HG03354 (cell line): ENCODE results near the gene SAMD4A.

Source experiments
- ATAC-seq: cut with Tn5 transposase; IDR thresholded peaks from one replicate; pipeline ENCODE4 v1.9.1; 2021; ENCODE audit warnings: mild to moderate bottlenecking; ENCODE audit not compliant: unreplicated experiment, poor library complexity, severe bottlenecking

SAMD4A gene

DNA sequence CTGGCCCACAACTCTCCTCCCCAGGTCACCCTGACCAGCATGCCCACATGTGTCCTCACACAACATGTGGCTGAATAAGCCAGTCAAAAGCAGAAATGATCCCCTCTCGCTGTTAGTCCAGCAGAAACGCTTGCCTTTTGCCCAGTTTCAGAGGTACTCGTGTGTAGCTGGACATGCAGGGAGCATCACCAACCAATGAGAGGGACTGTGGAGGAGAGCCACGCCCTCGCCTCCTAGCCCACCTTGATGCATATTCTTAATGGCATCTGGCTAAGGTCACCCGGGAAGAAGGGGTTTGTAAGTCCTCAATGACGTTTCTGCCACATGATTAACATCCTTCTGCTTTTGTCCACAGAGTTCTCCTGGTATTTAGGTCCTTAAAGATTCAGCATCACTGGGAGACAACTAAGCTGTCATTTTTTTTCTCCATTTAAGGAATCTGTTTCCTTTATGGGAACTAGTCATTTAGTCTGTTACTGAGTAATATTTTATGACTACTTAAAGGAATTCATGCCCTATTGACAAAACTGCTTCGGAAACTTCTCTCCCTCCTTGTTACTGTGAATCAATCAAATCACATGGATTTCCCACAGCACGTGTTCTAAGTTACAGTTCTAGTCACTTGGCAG, 201.7 kb downstream of the SAMD4A start:
- ATAC-seq: no peak

DNA sequence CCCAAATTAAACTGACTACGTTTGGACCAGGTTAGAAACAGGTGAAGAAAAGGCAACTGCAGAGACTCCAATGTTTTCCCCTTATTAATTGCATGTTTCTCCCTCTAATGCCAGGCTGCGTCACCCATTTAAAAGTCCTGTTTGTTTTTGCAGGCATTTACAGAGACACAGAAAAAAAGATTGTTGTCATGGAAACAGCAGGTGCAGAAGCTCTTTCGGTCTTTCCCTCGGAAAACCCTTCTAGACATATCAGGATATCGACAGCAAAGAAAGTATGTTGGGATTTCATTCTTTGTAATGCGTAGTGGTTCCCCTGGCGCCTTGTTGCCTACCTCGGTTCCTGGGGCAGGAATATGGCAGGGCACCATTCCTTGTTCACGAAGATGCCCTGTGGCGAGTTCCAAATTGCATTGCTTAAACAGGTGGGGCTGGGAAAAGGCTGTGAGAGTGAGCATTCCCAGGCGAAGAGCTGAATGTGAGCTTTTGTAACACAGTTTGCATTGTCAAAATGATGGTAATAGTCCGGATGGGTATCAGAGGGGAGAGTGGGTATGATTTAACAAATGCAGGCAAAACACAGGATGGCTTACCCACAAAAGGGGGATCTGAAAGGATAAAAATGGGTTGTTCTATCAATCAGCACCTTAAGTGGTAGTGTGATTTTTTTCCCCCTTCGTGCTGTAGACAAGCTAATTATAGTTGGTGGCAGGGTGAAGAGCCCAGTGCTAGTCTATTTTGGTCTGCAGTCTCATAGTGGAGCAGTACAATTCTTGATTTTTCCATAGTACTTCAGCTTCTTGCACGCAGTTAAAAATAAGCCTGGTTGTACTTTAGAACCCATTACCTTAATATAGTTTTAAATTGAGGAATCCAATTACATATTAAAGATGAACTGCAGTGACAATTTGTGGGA, 203.3 kb downstream of the SAMD4A start:
- no peak for ATAC-seq

DNA sequence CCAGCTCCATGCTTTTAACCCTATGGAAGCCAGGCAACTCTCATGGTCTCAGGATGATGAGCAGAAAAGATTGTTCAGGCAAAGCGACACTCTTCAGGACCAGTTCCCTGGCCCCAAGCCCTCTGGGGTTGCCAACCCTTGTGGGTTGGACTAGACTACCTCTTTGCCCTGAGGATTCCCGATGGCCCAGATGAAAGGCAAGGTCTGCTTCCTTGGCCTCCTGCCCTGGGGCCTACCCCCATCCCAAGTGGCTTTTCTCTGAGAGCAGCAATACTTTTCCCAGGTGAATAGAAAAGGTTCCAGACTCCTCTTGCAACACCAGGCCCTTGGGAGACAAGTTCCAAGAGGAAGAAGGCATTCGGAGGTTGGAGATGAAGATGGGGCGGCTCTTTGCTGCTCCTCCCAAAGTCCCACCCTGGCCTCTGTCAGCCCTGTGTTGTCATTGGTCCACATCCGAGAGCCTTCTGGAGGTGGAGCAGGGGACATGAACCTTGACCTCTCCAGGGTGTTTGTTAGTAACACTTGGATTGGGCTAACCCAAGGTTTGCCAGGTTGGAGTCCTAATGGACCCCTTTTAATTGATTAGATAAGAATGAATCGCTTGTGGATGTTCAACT, 204.6 kb downstream of the SAMD4A start:
- no peak for ATAC-seq

DNA sequence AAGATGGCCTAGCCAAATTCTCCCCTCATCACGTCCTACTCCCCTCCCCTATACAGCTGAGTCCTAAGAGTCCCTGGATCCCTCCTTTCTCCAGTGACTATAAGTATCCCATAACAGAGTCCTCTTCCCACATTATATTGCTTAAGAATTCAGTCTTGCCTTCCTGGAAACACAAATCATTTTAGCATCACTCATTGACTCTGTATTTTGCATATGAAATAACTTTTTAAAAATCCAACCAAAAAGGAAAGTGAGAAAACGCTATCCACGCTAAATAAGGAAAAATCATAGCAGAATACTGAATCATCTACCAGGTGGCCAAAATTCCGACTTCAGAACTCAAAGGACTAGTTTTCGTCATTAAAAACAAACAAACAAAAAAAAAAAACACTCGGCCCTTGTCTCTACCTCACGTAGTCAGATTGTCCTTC, 205.5 kb downstream of the SAMD4A start:
- ATAC-seq: no peak

DNA sequence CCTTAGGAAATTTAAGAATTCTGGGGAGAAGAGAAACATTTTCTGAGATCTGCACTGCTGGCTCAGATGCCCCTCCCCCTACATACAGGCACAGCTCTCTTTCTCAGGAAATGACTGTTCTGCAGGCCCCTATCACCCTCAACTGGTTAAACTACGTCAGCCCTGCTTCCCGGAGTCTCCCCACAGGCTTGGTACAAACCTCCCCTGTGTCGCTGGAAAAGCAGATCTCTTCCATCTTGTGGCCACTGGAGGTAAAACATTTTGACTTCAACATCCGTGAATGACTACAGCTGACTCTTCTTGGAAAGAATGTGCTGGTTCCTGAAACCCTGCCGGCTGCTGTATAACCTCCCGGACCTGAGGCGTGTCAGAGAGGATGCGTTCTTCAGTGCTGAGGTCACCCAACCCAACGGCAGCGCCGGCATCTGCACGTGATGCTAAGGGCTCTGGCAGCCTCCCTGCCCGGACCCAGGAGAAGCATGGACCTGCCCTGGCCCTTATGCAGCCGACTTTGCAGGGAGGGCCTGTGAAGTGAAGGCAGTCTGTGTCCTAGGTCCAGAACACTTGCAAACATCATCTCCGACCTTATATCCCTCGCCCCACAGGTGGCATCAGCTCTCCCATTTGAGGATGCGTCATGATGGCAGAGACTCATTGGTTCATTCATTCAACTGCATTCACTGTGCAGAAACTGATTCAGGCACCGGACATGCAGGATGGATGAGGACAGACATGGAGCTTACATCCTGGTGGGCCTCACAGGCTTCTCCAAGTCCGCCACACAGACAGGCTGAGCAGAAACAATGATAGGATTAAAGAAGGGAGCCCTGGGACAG, 206.5 kb downstream of the SAMD4A start:
- peak; percentile 50 for ATAC-seq

DNA sequence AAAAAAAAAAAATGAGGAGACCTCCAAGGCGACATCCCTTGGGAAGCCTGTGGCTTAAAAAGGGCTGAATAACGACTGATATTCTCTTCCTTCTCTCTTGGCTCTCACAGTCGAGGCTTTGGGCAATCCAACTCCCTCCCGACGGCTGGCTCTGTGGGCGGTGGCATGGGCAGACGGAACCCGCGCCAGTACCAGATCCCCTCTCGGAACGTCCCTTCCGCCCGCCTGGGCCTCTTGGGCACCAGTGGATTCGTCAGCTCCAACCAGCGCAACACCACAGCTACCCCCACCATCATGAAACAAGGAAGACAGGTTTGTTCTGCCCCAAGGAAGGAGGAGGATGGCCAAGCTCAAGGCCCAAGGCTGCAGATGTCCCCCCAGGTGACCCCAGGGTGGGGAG, 207.9 kb downstream of the SAMD4A start:
- no peak for ATAC-seq

DNA sequence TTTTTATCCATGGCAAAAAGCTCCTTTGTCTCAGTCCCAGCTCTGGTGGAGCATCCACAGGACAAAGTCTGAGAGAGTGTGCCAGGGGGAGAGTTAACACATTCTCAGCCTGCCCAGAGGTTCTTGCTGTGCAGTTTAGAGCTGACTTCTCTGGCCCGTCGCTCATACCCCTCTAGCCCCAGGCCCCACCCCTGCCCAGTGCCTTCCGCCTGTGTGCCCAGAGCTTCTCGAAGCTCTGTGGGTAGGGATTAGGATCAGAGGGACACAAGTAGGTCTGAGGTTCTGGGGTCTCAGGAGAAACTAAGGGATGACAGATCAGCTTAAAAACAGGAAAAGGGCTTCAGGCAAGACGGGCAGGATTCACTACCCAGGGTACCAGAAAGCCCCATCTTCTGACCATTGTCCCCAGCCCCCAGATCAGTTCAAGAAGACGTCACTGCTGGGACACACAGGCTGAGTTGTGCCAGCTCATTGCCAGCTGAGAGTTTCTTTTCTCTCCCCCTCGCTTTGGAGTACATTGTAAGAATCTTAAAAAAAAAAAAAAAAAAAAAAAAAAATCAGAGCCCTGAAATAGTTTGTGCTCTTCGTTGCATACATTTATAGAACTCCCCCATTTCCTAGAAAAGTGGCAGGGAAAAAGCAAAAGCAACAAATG, 208.7 kb downstream of the SAMD4A start:
- no peak for ATAC-seq

DNA sequence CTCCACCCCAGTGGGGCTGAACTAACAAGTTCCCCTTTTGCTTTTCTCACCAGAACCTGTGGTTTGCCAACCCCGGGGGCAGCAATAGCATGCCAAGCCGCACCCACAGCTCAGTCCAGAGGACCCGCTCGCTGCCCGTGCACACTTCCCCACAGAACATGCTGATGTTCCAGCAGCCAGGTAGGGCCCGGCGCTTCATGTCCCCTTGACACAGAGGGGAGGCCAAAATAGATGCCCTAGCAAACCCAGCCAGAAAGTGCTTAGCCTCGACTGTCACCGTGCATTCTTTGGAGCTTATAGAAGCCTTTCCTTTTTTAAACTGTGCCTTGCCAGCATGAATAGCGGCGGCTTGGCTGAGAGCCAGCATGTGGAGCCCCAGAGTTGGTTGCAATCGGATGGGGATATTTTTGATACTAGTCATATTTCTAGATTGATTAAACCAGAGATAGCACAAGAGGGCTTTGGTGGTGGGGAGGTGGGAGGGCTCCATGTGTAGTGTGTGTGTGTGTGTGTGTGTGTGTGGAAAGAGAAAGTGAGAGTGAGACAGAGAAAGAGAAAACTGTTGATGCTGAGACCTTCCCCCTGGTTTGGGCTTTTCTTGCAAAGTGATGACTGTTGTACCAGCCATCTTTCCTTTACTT, 209.6 kb downstream of the SAMD4A start:
- ATAC-seq: peak; percentile 33

DNA sequence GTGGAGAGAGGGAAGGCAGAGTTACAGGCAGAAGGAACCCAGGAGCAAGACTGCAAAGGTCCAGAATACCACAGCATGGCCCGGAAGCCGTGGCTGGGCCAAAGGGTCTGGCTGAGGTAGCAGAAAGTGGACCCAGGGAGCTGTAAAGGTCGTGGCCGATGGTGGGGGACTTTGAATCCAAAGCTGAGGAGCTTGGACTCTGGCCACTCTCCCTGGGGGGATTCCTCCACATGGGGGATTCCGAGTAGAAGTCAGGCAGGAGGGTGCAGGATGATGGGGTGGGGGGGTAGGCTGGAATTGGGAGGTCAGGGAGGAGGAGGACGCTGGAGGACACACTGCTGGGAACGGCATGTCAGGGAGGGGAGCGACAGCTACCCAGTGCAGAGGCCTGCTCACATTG, 210.5 kb downstream of the SAMD4A start:
- no peak for ATAC-seq

DNA sequence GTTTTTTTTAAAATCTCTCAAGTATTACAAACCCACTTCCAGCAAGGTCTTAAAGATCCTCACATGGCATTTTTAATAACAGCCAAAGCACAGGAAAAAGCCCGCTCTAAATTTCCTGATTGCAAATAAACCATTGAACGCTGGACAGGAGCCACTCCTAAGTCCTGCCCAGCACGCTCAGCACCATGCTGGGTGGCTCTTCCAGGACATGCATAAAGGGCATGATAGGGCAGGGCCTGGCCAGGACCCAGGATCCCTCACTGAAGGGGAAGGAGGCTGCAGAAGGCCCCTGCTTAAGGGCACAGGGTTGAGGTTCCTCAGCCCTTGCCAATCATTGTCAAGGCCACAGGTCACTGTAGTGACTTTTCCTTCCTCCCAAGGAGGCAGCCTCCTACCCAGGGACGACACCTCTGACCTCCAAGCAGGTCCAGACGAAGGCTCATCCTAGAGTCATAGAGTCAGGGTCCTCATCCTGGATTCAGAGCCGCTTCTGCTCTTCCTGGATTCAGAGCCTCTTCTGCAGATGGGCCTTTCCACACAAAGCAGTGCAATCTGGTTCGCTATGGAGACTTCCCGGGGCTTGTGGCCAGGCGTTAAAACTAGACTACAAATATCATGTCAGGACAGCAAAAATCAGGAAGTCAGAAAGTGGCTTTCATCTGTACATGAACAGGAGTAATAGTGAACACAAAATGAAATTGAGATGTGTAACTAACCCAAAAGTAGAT, 211.9 kb downstream of the SAMD4A start:
- ATAC-seq: no peak

DNA sequence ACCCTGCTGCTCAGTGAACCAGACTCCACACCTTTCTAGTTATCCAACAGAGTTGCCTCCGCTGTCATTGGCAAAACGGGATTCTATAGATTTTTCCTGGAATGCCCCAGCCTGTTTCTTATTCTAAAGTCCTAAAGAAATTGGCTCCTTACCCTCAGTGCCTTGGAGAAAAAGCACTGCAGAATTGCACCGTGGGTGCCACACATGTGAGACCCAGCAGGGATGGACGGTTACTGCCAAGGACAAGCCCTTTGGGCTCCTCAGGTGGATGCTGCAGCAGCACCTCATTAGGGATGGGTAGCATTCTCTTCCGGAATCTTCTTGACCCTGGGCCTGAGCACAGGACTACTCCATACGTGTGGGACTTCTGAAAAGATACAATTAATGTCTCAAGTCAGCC, 214.2 kb downstream of the SAMD4A start:
- no peak for ATAC-seq

DNA sequence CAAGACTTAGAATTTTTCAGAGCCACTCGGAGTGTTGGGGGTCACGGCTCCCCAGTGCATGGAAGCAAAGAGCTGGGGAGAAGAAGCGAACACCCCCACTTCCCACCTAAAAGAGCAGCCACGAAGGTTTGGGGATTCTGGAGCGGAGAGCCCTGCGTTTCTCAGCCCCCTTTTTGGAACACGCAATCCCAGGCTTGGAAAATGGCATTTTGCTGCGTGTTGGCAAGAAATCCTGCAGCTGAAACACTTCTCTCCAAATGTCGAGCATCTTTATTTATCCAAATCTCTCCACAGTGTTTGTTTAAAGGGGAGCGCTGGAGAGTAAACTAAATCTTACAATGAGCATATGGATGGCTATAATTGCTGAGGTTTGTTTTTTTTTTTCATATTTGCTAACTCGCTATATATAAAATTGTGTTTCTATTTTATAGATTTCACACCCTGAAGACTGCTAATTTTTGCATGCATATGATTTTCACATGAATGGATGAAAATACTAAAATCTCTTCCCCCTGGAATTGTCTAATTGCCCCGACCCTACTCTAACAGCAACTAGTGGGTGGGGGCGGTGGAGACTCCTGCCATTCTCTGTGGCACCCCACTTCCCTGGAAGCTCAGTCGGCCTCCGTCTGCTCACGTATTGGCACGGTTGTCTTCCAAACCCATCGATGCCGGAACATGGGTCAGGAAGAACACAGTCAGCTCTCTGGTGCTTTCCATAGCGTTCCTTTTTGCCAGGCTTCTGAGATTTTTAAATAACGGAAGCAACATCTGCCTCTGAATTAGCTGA, 215.2 kb downstream of the SAMD4A start:
- ATAC-seq: no peak

DNA sequence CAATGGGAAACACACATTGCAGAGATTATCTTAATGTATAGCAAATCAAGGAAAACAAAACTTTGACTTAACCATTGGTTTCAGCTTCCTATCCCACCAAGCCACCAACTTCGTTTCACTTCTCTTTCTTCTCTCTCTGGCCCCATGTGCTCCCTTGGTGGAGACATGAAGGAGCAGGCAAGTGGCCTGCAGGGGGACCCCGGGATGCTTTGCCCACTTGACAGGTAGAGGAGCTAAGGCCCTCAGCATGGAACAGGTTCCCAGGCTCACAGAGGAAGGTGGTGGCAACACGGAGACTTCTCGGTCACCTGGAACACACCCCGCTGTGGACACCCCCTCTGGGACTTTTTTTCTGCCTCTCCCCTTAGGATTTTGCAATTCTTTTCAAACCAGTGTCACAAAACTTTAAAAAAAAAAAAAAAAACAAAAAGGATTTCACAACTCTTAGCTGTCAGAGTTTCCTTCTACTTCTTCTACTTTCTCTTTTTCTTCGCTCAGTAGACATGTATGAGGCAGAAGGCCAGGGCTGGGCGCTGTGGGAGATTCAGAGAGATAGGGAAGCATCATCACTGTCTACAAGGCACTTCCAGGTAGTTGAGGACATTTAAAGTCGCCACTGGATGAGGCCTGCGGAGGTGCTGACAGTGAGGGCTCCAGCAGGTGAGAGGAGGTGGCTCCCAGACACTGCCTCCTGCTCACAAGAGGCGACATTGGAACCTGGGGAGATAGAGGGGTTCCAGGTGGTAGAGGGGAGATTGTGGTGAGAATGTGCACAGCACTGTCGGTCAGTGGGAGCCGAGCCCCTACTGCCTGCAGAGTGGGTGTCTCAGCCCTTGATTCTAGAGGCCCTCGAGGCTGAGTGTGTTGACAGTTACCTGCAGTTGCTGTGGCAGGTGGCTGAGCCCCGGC, 216.1 kb downstream of the SAMD4A start:
- peak; percentile 91 for ATAC-seq

DNA sequence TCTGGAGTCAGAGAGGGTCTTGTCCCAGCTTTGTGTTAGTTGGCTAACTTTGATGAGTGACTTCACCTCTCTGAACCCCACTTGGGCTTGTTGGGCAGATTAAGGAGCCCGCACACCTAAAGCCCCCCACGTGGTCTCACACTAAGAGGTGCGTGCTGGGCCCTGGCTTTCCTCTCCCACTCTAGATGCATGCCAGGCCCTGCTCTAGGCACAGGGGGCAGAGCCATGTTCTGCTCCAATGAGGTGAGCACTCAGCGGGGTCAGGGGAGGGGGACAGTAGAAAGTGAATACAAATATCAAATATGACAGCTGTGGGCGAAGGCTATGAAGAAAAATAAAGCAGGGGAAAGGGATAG, 216.7 kb downstream of the SAMD4A start:
- no peak for ATAC-seq

DNA sequence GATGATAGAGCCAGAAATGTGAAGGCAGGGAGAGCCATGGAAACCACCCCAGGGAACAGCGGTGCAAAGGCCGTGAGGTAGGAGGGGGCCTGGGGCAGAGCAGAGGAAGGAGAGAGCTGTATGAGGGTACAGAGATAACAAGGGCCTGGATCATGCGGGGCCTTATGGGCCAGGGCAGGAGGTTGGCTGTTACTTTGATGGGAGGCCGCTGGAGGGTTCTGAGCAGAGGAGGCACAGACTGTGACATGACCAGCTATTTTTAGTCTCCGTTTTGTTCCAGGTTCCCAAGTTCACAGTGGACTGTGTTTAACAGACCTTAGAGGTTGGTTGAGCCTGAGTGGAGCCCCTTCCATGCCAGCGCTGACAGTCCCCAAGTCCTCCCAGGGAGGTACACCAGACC, 217.1 kb downstream of the SAMD4A start:
- no peak for ATAC-seq

DNA sequence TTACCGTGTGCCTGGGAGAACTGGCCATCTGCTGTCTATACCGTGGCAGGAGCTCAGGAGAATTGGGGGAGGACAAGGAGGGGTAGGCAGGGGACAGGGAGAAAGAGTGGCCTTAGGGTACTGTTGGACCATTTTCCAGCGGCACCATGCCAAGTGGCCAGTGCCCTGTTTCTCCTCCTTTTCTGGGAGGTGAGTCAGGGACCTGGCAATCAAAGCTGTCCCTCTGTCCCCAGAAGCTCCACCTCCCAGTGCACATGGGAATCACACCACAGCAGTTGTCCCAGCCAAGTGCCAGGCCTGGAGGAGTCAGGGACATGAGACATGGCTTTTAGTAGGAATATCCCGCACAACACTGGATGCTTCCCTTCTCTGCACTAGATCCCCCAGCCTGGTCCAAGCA, 217.7 kb downstream of the SAMD4A start:
- ATAC-seq: no peak
